GM12874 (cell line): ENCODE measurements around the gene PAPPA.

Source experiments
- TF ChIP-seq, protein P1 (sequence below): IDR thresholded peaks from 2 replicates; pipeline ENCODE4 v1.5.1; 2011; ENCODE audit warnings: low read depth, mild to moderate bottlenecking, control low read depth, low read length, moderate library complexity; ENCODE audit not compliant: insufficient read depth

The PAPPA gene

DNA sequence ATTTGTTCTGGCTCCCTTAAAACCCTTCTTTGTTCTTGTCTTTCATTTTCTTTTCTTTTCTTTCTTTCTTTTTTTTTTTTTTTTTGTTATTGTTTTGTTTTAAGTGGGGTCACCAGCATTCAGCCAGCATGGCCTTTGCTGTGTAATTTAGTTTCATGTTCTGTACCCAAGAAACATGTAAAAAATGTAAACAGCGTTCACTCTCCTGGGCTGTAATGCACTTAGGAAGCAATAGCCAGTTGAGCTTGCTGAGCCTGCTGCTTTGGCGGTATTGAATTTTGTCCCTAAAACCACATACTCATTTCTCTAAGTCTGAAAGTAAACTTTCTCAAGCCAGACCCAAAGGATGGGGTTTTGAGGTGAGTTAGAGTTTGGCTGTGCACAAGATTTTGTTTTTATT is 158.6 kb downstream of the PAPPA start:
- TF ChIP-seq, protein P1, sequence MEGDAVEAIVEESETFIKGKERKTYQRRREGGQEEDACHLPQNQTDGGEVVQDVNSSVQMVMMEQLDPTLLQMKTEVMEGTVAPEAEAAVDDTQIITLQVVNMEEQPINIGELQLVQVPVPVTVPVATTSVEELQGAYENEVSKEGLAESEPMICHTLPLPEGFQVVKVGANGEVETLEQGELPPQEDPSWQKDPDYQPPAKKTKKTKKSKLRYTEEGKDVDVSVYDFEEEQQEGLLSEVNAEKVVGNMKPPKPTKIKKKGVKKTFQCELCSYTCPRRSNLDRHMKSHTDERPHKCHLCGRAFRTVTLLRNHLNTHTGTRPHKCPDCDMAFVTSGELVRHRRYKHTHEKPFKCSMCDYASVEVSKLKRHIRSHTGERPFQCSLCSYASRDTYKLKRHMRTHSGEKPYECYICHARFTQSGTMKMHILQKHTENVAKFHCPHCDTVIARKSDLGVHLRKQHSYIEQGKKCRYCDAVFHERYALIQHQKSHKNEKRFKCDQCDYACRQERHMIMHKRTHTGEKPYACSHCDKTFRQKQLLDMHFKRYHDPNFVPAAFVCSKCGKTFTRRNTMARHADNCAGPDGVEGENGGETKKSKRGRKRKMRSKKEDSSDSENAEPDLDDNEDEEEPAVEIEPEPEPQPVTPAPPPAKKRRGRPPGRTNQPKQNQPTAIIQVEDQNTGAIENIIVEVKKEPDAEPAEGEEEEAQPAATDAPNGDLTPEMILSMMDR = no peak

DNA sequence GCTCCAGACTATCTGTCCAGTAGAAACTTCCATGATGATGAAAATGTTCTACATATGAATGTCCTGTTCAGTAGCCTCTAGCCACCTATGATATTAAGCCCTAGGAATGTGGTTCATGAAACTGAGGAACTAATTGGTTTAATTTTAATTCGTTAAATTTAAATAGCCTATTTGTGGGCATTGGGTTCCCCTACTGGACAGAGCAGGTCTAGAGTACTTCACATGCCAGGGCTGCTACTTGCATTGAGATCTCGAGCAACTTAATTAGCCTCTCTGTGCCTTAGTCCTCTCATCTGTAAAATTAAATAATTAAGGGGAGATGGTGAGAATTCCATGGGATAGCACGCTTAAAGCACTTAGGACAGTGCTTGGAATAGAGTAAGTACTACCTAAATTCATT is 160.0 kb downstream of the PAPPA start:
- TF ChIP-seq, protein P1 = no peak

DNA sequence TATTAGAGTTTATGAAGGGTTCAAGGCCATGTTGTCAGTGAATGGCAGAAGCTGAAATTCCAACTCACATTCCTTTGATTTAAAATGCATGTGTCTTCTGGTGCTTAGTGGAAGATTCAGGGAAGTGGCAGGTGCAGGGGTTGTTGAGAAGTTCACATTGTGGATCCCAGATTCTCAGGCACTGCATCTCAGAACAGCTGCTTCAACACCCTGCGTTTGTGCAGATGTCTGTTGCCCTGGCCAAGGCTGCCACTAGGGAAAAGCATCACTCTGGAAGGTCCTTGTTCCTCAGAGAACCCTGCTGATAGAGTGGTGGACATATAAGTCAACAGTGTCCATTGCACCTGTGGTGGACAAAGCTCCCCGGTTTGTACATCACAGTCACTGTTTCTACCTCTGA is 162.7 kb downstream of the PAPPA start:
- TF ChIP-seq, protein P1 = no peak

DNA sequence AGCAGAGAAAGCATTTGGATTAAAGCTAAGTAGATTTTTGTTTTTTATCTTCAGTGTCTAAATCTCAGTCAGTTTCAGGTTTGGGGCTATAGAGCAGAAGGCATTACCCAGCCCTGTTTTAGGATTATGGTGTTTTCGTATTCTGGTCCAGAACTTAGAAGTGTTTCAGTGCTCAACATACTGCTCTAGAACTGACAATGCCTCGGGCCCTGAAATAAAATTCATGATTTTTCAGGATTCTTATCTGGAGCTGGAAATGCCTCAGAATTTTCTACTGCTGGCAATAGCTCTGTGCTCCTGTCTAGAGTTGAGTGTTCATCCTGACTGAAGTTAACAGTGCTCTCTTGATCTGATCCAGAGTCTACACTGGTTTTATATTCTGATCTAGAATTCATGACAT is 163.9 kb downstream of the PAPPA start:
- TF ChIP-seq, protein P1 = no peak

DNA sequence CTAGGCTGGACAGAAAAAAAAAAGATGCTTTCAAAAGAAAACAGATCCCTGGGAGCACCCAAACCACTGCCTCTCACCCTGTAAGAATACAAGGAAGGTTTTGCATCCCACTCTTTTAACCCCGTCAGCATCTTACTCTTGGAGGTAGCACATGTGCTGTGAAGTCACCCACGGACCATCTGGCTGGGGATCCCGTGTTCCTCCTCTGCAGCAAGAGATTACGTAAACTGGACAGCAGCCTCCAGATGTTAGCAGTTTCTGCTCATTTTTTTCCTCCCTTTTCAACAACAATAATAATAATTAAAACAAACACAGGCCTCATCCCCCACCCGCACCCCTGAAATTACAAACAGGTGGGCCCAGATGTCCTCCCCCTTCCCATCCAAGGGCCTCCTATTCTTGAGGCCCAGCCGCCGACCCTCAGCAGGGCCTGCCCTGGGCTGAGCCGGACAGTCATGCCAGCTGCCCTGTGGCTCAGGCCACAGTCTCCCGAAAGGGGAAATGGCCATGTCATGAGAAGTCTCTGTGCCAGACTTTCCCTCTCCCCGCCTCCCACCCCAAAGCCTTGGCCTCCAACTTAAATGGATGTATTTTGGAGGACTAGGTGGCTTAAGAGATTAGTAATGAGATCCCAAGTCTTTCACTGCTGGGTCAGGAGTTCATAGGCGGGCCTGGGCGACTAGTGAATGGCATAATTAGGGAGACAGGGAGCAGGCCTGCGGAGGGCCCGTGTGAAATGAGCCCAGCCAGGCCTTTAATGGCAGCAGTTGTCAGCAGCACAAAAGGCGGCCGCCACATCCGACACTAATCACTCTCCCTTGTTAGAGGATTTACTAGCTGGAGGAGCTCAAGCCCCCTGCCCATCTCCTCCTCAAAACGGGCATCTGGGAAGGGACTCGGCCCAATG is 165.1 kb downstream of the PAPPA start:
- TF ChIP-seq, protein P1 = no peak

DNA sequence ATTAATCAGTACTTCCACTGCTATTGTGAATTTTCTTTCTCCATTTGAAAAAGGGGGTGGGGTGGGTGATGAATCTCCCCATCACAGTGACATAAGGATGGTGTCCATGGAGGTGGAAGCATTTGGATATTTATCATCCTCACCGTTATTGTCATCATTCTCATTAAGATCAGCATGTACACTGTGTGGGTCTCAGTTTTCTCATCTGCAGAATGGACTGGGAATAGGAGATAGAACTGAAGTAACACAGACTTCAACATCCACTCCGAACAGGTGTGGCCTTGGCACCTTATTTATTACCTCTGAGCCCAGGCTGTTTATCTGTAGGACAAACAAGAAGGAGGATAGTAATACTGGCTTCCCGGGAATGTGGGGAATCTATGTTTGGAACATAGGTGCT is 165.9 kb downstream of the PAPPA start:
- TF ChIP-seq, protein P1 = no peak

DNA sequence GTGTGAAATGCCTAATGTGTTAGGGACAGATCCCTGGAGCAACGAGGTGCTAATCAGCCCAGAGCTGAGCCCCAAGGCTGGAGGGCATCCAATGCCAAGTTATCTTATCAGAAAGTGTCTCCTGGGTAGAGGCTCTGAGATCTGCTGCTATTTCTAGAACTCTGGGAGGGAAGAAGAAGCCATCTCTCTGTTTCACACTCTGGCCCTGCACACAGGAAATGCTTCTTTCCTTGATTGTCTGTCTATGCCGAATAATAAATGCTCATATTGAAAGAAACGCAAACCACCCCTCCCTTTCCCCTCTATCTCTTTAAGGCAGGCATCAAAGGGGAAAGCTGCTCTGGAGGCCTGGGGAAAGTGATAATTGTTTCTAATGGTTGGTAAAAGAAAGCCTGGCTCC is 166.7 kb downstream of the PAPPA start:
- TF ChIP-seq, protein P1 = no peak
